ENCODE results near the gene TSC2.
"Not testable (repeated sequence)": the region's sequence is repeated elsewhere in the genome, so short reads cannot be mapped to it uniquely, and the experiment has no call there.

Gene TSC2

DNA sequence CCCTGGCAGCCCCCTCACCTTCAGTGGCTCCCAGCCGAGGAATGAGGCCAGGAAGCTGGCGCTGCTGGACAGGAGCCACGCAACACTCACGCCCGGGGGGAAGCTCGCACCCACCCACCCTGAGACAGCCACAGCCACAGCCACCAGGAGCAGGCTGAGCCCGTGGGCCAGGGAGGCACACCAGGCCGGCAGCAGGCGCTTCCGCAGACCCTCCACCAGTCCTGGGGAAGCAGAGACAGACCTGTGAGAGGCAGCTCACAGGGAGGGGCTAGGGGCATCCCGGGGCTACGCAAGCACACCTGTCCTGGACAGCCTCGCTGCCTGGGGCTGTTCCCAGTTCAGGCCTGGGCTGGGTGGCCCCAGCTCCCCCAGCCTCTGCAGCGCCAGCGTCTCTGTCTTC is 46.0 kb downstream of the TSC2 start:
- TF ChIP-seq, protein P1, sequence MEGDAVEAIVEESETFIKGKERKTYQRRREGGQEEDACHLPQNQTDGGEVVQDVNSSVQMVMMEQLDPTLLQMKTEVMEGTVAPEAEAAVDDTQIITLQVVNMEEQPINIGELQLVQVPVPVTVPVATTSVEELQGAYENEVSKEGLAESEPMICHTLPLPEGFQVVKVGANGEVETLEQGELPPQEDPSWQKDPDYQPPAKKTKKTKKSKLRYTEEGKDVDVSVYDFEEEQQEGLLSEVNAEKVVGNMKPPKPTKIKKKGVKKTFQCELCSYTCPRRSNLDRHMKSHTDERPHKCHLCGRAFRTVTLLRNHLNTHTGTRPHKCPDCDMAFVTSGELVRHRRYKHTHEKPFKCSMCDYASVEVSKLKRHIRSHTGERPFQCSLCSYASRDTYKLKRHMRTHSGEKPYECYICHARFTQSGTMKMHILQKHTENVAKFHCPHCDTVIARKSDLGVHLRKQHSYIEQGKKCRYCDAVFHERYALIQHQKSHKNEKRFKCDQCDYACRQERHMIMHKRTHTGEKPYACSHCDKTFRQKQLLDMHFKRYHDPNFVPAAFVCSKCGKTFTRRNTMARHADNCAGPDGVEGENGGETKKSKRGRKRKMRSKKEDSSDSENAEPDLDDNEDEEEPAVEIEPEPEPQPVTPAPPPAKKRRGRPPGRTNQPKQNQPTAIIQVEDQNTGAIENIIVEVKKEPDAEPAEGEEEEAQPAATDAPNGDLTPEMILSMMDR (conservative IDR thresholded peaks at IDR 0.05; ENCODE audit: low read depth, low read length), result no peak
- no peak overlapping the region for H3K4me3 ChIP-seq (ENCODE audit: low read length)
- no peak for DNase-seq (ENCODE audit: low read depth)

DNA sequence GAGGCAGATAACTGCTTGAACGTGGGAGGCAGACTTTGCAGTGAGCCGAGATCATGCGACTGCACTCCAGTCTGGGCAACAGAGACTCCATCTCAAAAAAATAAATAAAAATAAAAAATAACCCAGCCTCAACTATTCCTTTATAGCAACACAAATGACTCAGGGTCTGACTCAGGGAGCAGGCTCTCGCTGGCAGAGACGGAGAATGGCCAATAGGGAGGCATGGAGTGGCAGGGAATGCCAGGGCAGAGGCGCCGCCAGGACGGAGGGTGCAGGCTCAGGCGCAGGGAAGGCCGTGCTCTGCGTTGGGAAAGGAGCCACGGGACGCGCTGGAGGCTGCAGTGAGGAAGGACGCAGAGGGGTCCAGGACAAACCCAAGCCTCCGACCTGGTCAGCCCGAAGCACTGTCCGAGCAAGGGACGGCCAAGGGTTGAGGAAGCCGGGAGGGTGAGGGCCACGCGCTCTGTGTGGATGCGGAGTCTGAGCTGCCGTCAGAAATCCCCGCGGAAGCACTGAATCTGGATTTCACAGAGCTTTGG is 47.6 kb downstream of the TSC2 start:
- TF ChIP-seq, protein P1 (conservative IDR thresholded peaks at IDR 0.05; ENCODE audit: low read depth, low read length), result no peak
- no peak for DNase-seq (ENCODE audit: low read depth)
- no peak overlapping the region for H3K4me3 ChIP-seq (ENCODE audit: low read length)

DNA sequence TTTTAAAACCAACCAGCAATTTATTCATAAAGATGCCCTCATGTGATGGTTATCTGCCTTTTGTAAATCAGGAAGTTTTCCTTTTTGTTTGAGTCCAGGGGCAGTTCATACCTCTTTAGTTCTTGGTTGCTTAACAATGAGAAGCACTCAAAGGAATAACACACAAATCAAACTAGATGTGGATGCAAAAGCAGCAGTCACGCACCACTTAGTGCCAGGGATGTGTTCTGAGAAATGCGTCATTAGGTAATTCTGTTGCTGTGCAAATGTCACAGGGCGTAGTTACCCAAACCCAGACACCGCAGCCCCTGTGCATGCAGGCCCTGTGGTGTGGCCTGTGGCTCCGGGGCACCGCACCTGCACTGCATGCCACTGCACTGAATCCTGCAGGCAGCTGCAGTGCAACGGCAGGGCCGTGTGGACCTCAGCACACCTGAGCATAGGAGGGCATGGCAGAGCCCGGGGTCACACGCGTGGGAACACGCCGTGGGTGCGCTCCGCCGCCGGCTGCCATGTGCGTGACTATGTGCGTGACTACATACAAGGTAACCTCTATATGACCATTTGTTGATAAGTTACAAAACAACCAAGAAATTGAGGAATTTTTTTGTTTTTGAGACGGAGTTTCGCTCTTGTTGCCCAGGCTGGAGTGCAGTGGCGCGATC is 48.3 kb downstream of the TSC2 start:
- H3K4me3 ChIP-seq (ENCODE audit: low read length), result no peak overlapping the region
- no peak for DNase-seq (ENCODE audit: low read depth)
- TF ChIP-seq, protein P1 (conservative IDR thresholded peaks at IDR 0.05; ENCODE audit: low read depth, low read length), result no peak

DNA sequence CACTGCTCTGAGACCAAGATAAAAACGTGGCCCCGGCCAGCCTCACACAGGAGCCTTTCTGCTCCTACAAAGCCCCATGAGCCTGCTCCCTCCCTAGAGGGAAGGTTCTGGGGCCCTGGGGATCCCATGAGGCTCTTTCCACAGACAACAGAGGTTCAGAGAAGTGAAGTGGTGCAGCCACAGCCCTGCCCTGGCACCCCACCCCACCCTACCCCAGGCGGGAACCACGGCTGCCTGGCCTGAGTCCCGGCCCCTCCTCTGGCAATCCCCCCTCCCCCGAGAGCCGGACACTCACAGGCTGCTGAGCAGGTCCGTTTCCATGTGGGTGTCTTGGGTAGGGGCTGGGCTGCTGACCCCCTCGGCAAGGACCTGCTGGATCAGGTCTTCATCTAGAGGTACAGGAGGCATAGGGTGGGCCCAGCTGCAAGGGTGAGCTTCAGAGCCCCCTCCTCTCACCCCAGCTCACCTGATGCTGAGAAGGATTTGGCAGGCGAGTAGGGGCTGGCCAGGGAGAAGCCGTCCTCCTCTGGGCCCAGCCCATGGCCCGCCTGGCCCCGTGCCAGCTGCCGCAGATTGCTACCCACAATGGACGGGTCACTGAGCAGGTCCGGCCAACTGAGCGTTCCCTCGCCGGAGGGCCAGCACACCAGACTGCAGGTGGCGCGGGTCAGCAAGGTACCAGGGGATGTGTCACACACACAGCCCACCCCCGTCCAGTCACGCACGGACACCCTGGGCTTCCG is 49.2 kb downstream of the TSC2 start:
- no peak overlapping the region for H3K4me3 ChIP-seq (ENCODE audit: low read length)
- DNase-seq (ENCODE audit: low read depth), result no peak
- TF ChIP-seq, protein P1 (conservative IDR thresholded peaks at IDR 0.05; ENCODE audit: low read depth, low read length), result no peak

DNA sequence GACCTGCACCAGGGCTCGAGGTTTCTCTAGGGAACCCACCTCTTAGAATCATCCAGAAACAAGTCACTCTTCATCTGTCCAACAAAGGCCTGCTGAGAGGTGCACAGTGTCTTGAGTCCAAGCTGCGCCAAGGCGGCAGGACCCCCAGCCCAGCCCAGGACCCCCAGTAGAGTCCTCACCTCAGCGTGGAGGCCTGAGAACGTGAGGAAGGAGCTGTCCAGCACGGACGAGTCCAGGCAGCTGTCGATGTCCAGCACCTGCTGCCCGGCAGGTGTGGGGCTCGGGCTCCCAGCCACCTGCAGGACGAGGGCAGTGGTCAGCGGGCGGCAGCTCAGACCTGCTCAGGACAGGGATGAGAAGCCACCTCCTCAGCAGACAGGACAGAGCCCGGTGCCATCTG is 49.9 kb downstream of the TSC2 start:
- DNase-seq (ENCODE audit: low read depth); H3K4me3 ChIP-seq (ENCODE audit: low read length): not testable (repeated sequence)

DNA sequence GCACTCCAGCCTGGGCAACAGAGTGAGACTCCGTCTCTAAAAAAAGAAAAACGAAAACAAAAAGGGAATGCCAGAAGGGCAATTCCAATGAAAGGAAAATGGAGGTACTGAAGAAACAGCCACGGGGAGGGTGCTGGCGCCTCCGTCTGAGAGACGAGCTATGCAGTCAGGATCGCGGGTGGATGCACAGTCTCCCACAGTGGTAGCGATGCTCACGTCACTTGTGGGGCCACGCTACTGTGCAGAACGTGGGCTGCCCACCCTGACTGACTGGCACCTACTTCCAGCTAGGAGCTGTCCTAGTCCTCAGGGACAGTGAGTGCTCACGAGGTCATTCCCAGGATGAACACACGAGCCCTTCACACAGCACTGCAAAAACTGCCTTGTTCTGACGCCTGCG is 53.8 kb downstream of the TSC2 start:
- H3K4me3 ChIP-seq (ENCODE audit: low read length); DNase-seq (ENCODE audit: low read depth): not testable (repeated sequence)

DNA sequence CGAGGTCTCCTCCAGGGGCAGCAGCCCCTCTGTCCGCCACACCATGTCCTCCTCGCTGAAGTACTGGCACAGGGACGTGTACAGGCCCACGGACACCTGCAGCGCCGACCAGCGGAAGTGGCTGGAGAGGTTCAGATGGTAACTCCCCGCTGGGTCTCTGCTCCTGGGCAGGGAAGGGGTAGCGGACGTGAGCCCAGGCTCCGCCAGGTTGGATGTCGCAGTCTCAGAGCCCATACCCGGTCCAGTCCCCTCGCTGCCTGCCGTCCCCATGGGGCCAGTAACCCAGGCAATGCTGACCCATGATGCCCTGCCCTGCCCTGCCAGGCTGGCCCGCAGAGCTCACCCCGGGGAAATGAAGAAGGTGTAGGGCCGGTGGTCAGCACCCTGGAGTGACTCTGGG is 54.7 kb downstream of the TSC2 start:
- H3K4me3 ChIP-seq (ENCODE audit: low read length), result no peak overlapping the region
- no peak for DNase-seq (ENCODE audit: low read depth)
- TF ChIP-seq, protein P1 (conservative IDR thresholded peaks at IDR 0.05; ENCODE audit: low read depth, low read length), result no peak

DNA sequence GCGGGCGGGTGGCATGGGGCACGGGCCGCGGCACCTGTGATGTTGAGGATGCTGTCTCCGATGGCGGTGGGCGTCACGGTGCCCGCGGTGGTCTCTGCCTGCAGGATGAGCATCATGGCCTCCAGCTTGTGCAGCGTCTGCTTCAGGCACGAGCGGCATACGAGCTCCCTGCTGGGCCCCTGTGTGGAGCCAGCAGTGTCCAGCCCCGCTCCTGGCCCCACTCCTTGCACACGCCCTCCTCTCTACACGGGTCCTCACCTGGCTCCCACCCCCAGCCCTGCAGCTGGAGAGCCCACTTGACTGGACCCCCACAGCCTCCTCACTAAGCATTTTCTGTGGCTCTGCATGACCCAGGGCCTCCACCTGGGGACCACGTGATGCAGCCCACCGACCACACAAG is 56.7 kb downstream of the TSC2 start:
- DNase-seq (ENCODE audit: low read depth); H3K4me3 ChIP-seq (ENCODE audit: low read length): not testable (repeated sequence)

DNA sequence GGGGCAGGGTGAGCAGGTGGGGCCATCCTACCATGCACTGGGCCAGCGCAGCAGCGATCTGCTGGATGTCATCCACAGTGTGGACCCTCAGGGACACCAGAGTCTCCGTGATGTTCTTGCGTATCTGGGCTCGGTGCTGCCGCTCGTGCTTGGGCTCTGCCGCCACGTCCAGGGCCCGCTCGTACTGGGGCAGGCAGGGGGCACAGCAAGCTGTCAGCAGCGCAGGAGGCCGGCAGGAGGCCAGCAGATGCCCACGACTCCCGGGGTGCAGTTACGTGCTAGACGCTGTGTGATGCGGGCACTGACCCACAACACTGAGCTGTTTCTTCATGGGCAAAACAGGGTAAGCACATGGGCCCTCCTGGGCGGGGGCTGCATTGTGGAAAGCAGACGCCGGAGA is 57.5 kb downstream of the TSC2 start:
- not testable (repeated sequence) for DNase-seq (ENCODE audit: low read depth); H3K4me3 ChIP-seq (ENCODE audit: low read length)

DNA sequence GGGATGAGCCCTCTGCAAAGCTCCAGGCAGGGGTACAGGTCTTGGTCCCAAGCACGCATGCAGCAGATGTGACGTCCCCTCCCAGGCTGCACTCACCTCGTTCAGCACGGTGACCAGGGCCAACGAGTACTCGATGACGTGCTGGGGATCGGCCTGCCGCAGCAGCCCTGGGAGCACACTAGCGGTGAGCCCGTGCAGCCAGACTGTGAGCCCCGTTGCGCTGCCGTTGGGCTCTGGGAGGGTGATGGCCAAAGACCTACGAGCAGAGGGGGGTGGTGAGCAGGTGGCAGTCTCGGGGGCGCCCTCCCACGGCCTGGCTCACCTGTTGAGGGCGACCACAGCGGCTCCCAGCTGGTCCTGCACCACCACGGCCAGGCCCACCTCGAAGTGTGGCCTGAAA is 58.0 kb downstream of the TSC2 start:
- H3K4me3 ChIP-seq (ENCODE audit: low read length), result not testable (repeated sequence)

DNA sequence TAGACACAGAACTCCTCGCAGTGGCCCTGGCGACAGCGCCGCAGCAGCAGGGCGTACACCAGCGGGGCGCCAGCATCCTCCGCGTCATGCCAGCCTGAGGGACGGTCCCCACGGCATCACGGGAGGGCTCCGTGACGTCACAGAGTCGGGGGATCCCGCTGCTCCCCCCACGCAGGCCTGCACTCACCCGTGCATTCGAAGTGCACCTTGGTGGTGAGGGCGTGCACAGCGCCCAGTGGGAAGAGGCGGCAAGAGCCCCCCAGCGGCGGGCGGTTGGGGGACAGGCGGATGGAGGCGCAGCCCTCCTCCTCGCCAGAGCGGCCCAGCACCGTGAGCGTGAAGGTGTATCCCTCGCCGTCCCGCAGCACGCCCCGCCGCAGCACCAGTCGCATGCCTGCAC is 58.4 kb downstream of the TSC2 start:
- H3K4me3 ChIP-seq (ENCODE audit: low read length); DNase-seq (ENCODE audit: low read depth): not testable (repeated sequence)

More for the DNA sequence above, 58.0 kb downstream of the TSC2 start:
- DNase-seq (ENCODE audit: low read depth), result not testable (repeated sequence)

DNA sequence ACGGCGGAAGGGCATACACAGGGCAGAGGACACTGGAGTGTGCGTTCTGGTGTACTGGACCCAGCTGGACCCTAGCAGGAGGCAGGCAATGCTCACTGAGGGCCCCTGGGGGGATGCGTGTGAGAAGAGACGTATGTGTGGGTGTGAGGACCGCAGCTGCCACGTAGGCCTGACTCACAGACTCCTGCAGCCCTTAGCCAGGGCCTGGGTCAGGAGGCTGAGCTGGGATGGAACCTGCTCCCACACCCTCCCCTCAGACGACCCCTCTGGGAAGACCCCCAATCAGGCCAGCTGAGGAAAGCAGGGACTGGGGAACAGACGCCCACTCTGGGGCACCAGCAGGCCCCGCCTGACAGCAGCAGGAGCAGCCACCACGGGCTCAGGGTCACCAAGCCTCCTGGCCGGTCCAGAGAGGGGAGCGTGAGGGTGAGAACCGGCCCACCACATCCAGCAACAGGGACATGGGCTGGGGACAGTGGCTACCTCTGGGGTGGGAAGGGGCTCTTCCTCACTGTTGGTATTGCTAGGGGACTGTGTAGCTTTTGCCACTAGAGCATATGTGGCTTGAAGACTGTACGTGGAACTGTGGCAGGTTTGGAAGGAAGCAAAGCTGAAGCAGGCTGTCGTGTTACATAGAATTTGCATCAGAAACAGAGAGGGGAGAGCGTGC is 59.5 kb downstream of the TSC2 start:
- H3K4me3 ChIP-seq (ENCODE audit: low read length); DNase-seq (ENCODE audit: low read depth): not testable (repeated sequence)

DNA sequence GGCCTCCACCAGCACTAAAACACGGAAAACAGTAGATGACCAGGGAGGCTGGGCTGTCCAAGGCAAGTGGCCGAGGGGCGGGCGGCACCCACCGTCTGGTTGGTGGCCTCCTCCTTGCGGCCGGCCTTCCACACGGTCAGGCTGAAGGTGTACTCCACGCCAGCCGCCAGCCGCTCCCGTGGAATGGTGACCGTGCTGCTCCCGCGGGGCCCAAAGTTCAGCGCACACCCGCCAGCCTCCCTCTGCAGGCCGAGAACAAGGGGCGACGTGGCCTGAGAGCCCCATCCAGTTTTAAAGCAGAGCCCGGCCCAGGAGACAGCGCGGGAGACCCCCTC is 60.0 kb downstream of the TSC2 start:
- not testable (repeated sequence) for DNase-seq (ENCODE audit: low read depth); H3K4me3 ChIP-seq (ENCODE audit: low read length)

All from retinal pigment epithelial cell (primary cell).